Heart right ventricle (tissue), 16 donors: ENCODE data around the gene DRAM1. TPM values are rescaled to one million over a fixed set of nuclear protein-coding genes. Genes with fewer than 3 reads are reported as not detected.
A peak's percentile ranks its signal among the peaks of the same experiment; 100 is the strongest.
"Not testable (repeated sequence)": the region's sequence is repeated elsewhere in the genome, so short reads cannot be mapped to it uniquely, and the experiment has no call there.

Source experiments
- ATAC-seq, 8 donors: fragments of 200-7000 bp; cut with Tn5 transposase; one replicate each; pipeline ENCODE4 v1.9.1; 2020; ENCODE audit warnings: mild to moderate bottlenecking in 8 of 8, moderate library complexity in 8 of 8, moderate number of reproducible peaks in 1 of 8
- DNase-seq, 2 donors: peaks; one replicate each; pipeline ENCODE4 v3.0.0-alpha.2; 2020
- H3K27ac ChIP-seq, 10 donors: fragments of 200-600 bp; sonication (generic) in 2 of 10; one replicate each; pipeline versions ENCODE4 v1.5.0 to v1.8.0; 2020 to 2022; ENCODE audit warnings: mild to moderate bottlenecking in 3 of 10
- H3K27me3 ChIP-seq, 7 donors: fragments of 200-600 bp; one replicate each; pipeline ENCODE4 v1.8.0; 2021 to 2022; ENCODE audit warnings: mild to moderate bottlenecking in 2 of 7
- H3K36me3 ChIP-seq, 9 donors: fragments of 200-600 bp; sonication (generic) in 1 of 9; one replicate each; pipeline versions ENCODE4 v1.5.0 to v1.8.0; 2020 to 2022; ENCODE audit warnings: mild to moderate bottlenecking in 2 of 9
- H3K4me1 ChIP-seq, 9 donors: fragments of 200-600 bp; sonication (generic) in 1 of 9; one replicate each; pipeline versions ENCODE4 v1.5.0 to v1.8.0; 2020 to 2022; ENCODE audit warnings: mild to moderate bottlenecking in 4 of 9
- H3K4me3 ChIP-seq, 10 donors: fragments of 200-600 bp; sonication (generic) in 2 of 10; one replicate each; pipeline versions ENCODE4 v1.5.0 to v1.8.0; 2020 to 2022; ENCODE audit warnings: mild to moderate bottlenecking in 7 of 10, moderate library complexity in 2 of 10
- H3K9me3 ChIP-seq, 11 donors: fragments of 200-600 bp in 10 of 11; sonication (generic) in 2 of 11; one replicate each; pipeline versions ENCODE4 v1.5.0 to v1.8.0; 2013 to 2022; ENCODE audit warnings: mild to moderate bottlenecking in 2 of 11, control low read depth in 1 of 11, moderate library complexity in 1 of 11
- CTCF ChIP-seq, 9 donors: fragments of 200-600 bp; sonication (generic) in 2 of 9; IDR thresholded peaks; one replicate each; pipeline versions ENCODE4 v1.5.0 to v1.8.0; 2021 to 2022; ENCODE audit warnings: antibody characterized with exemption in 9 of 9, mild to moderate bottlenecking in 5 of 9, moderate library complexity in 1 of 9
- WGBS, 2 donors: extraction: QIAGEN DNeasy Blood & Tissue Kit; methylation state at CpG; one replicate each; pipeline ENCODE4 v1.1.7; 2013; ENCODE audit warnings: inconsistent platforms in 1 of 2; 5-methylcytosine and 5-hydroxymethylcytosine counted together
- intact Hi-C, 10 donors: fragments of 100-400 bp; cut with DNase I; formaldehyde crosslinking; loops; one replicate each; pipeline versions ENCODE4 v1.11.1 to v1.14.2; 2022
- polyA plus RNA-seq, 2 donors: library from polyadenylated mRNA; stranded (reverse); fragments of 200-250 nt; gene quantifications; one replicate each; pipeline ENCODE4 v1.2.3, GENCODE V29; 2013
- total RNA-seq, 10 donors: library from RNA; stranded (reverse); fragmentation: NEBNext Ultra II Directional in 3 of 10; extraction: Animal tissue kit (Norgen Biotek cat#: 25700) in 3 of 10; gene quantifications; one replicate each; pipeline versions ENCODE4 v1.2.1 to v1.2.4, GENCODE V29; 2021 to 2023
- donor health status: Arrhythmogenic right ventricular cardiomyopathy.
- donor health status: ischemic (EF 13 %, LVEDD 7.1; RV severe dilation, severe dysfunction).
- donor health status: healthy with polysubstance abuse.
- donor health status: DM: no; HTN: yes; CAD: no.
- donor health status: DM: no; HTN: no; CAD: no.
- donor health status: ischemic (EF 25% LVEDD 6.9; RV normal size, moderate dysfunction).
- donor health status: ischemic (EF 25% LVEDD 5.7; RV mildly dilated, moderate dysfunction).
- donor health status: healthy.
- donor health status: DM: yes; HTN: yes; CAD: no.
- donor health status: Ischemic cardiomyopathy.
- donor health status: ischemic (EF 35%, LVEDD 5.7; RV mildly dilated, moderate dysfunction).
- donor health status: nonischemic (EF 11% LVEDD 7.7; RV severe dilation, severe dysfunction).
- donor health status: DM: yes; HTN: yes; CAD: no.
- donor health status: PGD.
- donor health status: ischemic (EF 29% LVEDD 5.4; RV normal size, mild dysfunction).
- donor health status: nonischemic (EF 23%, LVEDD 6.1; RV moderate dilation, normal function).

DRAM1 gene
- total and polyA plus RNA-seq, 12 donors: 2.4 to 19.6 (median 3.7) TPM

DNA sequence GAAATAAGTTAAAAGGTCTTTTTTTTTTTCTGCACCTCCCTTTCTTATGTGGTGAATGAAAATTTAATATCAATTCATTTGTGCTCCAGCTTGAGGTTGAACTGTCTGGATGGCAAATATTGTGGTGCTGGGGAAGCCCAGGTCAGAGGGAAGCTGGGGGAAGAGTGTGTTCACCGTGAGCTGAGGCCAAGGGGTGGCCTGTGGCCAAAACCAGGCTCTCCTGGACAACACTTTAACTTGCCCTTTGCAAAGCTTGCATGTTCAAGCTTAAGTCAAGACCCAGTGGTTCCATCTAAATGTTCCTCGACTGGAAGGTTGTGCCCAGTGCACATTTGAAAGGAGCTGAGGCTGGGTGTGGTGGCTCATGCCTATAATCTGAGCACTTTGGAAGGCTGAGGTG, 28.8 kb downstream of the DRAM1 start:
- WGBS, 2 donors: 82% methylated on average over 2 of the region's 2 CpGs
- Histone ChIP-seq H3K27ac (no peak overlapping the region), H3K27me3 (no peaks in the 10 kb centered on the region), H3K9me3 (no peaks in the 10 kb centered on the region), H3K4me1 (peaks cover 0 to 30% (median 0%) of the 10 kb centered on the region in 9 donors), H3K36me3 (peaks cover 0 to 49% (median 0%) of the 10 kb centered on the region in 9 donors), H3K4me3 (no peak overlapping the region)
- DNase-seq (no peak), ATAC-seq (no peak)
- no peak for TF ChIP-seq CTCF (IDR thresholded peaks at IDR 0.05)
- intact Hi-C loops: no loop called here

DNA sequence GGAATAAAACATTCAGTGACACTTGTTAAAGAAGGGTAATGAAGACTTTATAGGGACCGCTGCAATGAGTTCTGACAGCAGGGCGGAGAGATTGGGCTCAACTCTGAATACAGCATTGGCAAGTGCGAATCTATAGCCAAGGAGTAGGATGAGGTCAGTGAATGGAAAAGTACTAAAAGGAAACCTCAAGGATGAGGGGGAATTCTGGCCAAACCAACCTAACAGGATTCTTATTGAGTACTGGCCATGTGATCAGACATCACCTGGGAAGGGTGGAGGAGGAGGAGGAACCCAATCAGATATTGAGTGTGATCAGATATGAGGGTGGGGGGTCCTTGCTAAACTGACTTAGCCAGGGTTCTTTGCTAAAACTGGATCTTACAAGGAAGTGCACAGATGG, 31.0 kb downstream of the DRAM1 start:
- intact Hi-C loops: no loop called here
- Histone ChIP-seq H3K9me3 (no peaks in the 10 kb centered on the region), H3K4me1 (peaks cover 0 to 13% (median 0%) of the 10 kb centered on the region in 9 donors), H3K36me3 (peaks cover 0 to 42% (median 0%) of the 10 kb centered on the region in 9 donors), H3K27ac (no peak overlapping the region), H3K27me3 (no peaks in the 10 kb centered on the region), H3K4me3 (no peak overlapping the region)
- 96 to 98% methylated on average over 3 of the region's 3 CpGs for WGBS, 2 donors
- ATAC-seq (no peak), DNase-seq (no peak)
- no peak for TF ChIP-seq CTCF (IDR thresholded peaks at IDR 0.05)

DNA sequence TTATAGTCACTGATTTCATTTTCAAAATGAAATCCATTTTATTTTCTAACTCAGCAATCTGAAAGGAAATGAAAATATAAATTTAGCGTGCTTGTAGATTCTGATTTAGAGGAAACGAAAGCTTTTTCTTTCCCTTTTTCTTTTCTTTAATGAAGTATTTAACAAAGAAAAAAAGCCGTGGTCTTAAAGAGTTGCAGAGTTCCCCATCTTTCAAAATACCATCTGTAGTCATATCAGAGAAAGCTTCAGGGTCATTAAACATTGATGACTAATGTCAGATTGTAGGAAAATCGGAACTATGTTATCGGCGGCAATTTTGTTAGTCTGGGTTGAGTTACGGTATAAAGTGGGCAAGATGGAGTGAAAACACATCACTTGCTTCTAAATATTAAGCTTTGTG, 32.3 kb downstream of the DRAM1 start:
- intact Hi-C loops: no loop called here
- WGBS, 2 donors: 87 to 89% methylated on average over 7 of the region's 7 CpGs

GRCh38 chr12:101915841-101916240, 38.5 kb downstream of the DRAM1 start:
- no peak for TF ChIP-seq CTCF (IDR thresholded peaks at IDR 0.05)
- peaks cover 0 to 20% (median 4%) of the 10 kb centered on the region in 9 donors for H3K4me1 ChIP-seq
- H3K9me3 ChIP-seq: no peaks in the 10 kb centered on the region
- 78 to 91% methylated on average over 5 of the region's 5 CpGs for WGBS, 2 donors
- no peak overlapping the region for H3K27ac ChIP-seq
- peaks cover 0 to 24% (median 0%) of the 10 kb centered on the region in 9 donors for H3K36me3 ChIP-seq
- intact Hi-C loops: no loop called here
- DNase-seq (no peak), ATAC-seq (no peak)
- no peaks in the 10 kb centered on the region for H3K27me3 ChIP-seq
- no peak overlapping the region for H3K4me3 ChIP-seq

More for the DNA sequence above, 32.3 kb downstream of the DRAM1 start:
- ATAC-seq (no peak), DNase-seq (no peak)
- no peak for TF ChIP-seq CTCF (IDR thresholded peaks at IDR 0.05)
- H3K4me1 ChIP-seq: peaks cover 0 to 22% (median 0%) of the 10 kb centered on the region in 9 donors
- no peaks in the 10 kb centered on the region for H3K27me3 ChIP-seq
- H3K27ac ChIP-seq: peak overlapping the region in 1 of 10 donors; percentile 45
- no peaks in the 10 kb centered on the region for H3K9me3 ChIP-seq
- peaks cover 0 to 42% (median 0%) of the 10 kb centered on the region in 9 donors for H3K36me3 ChIP-seq
- H3K4me3 ChIP-seq: no peak overlapping the region

DNA sequence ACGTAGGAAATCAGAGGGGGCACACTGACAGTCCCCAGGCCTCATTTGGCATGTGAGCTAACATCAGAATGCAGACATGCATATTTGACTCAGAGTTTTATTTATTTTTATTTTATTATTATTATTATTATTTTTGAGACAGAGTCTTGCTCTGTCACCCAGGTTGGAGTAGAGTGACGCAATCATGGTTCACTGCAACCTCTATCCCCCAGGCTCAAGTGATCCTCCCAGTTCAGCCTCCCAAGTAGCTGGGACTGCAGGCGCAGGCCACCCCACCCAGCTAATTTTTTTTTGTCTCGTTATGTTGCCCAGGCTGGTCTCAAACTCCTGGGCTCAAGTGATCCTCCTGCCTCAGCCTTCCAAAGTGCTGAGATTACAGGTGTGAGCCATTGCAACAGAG, 41.4 kb downstream of the DRAM1 start:
- Histone ChIP-seq H3K4me1 (peaks cover 0 to 18% (median 4%) of the 10 kb centered on the region in 9 donors), H3K36me3 (peaks cover 0 to 30% (median 0%) of the 10 kb centered on the region in 9 donors)
- H3K4me3 ChIP-seq, intact Hi-C loops, H3K9me3 ChIP-seq, DNase-seq, ATAC-seq, H3K27me3 ChIP-seq, H3K27ac ChIP-seq: not testable (repeated sequence)
- 96% methylated on average over 4 of the region's 4 CpGs for WGBS, 2 donors
